Measurements from ENCODE around the gene WBP1.

The WBP1 gene

GRCh38 chr2:74427551-74427950 lies 30.7 kb upstream of the WBP1 start:
- Histone ChIP-seq H3K9me3 (ENCODE audit: insufficient read depth, low read depth, low read length) (no peaks in the 10 kb centered on the region), H3K9me2 (replicated peaks; ENCODE audit: low read depth, low read length) (no peaks in the 10 kb centered on the region), H2AFZ (ENCODE audit: low read length) (no peak overlapping the region), H3K4me2 (ENCODE audit: low read depth, low read length, poor library complexity, severe bottlenecking) (no peak overlapping the region), H3K4me1 (ENCODE audit: insufficient read depth, low read length, poor library complexity, severe bottlenecking) (peaks cover 5% of the 10 kb centered on the region), H3K9ac (ENCODE audit: low read depth, low read length, poor library complexity, severe bottlenecking) (no peak overlapping the region), H4K20me1 (ENCODE audit: insufficient read depth, low read length, poor library complexity, severe bottlenecking) (no peaks in the 10 kb centered on the region), H3K27me3 (ENCODE audit: insufficient read depth, low read length, poor library complexity, severe bottlenecking) (no peaks in the 10 kb centered on the region), H3F3A (ENCODE audit: low read depth) (no peaks in the 10 kb centered on the region), H3K79me2 (ENCODE audit: insufficient read depth, low read length) (peaks cover 11% of the 10 kb centered on the region; the same call in 1 of the 2 replicates), H3K36me3 (ENCODE audit: insufficient read depth, low read length) (peaks cover 5% of the 10 kb centered on the region; the same call in 1 of the 2 replicates), H3K4me3 (ENCODE audit: low read length, poor library complexity, severe bottlenecking) (no peak overlapping the region)
- TF ChIP-seq EZH2phosphoT487 (IDR thresholded peaks at IDR 0.05; ENCODE audit: borderline replicate concordance) = no peak
- TF ChIP-seq, protein P1, sequence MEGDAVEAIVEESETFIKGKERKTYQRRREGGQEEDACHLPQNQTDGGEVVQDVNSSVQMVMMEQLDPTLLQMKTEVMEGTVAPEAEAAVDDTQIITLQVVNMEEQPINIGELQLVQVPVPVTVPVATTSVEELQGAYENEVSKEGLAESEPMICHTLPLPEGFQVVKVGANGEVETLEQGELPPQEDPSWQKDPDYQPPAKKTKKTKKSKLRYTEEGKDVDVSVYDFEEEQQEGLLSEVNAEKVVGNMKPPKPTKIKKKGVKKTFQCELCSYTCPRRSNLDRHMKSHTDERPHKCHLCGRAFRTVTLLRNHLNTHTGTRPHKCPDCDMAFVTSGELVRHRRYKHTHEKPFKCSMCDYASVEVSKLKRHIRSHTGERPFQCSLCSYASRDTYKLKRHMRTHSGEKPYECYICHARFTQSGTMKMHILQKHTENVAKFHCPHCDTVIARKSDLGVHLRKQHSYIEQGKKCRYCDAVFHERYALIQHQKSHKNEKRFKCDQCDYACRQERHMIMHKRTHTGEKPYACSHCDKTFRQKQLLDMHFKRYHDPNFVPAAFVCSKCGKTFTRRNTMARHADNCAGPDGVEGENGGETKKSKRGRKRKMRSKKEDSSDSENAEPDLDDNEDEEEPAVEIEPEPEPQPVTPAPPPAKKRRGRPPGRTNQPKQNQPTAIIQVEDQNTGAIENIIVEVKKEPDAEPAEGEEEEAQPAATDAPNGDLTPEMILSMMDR (conservative IDR thresholded peaks at IDR 0.05; ENCODE audit: low read length) = no peak

- Histone ChIP-seq H4K20me1 (ENCODE audit: insufficient read depth, low read length, poor library complexity, severe bottlenecking) (no peaks in the 10 kb centered on the region), H3K4me3 (ENCODE audit: low read length, poor library complexity, severe bottlenecking) (no peak overlapping the region)
Observed at GRCh38 chr2:74428675-74429074, 29.6 kb upstream of the WBP1 start.

DNA sequence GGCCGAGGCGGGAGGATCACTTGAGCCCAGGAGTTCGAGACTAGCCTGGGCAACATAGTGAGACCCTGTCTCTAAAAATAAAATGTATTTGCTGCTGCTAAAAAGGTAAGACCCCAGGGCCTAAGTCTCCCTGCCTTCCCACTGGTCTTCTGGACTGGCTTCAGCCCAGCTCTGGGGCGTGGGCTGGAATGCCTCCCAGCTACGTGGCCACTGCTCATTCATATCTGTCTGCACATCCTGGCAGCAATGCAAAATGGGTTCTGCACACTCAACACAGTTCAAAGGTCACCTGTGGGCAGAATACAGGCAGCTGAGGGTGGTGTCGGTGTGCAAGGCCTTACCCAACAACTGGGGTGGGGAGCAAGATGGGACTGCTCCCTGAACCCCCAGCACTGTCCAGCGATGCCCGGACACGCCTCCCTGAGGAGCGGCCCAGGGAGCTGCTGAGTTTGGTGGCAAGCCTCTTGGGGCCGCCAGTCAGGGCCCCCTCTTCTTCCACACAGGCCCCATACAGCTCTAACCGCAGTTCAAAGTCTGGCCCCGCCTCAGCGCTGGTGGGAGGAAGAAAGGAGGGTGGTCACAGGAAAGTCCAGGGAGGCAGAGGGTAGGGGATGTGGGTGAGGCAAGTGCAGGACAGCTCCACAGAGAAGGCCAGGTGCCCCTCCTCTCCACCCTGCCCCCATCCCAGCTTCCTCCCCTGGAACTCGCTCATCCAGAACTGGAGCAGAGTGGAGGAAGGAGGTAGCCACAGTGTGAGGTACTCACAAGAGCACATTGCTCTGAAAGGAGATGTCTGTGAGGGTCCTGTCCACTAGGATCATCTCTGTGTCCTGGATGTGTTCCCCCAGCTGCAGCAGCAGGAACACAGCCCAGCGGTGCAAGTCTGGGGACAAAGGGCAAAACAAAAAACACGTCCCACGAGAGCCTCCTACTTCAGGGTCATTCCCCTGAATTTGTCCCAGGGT lies 28.5 kb upstream of the WBP1 start:
- Histone ChIP-seq H3K9me3 (ENCODE audit: insufficient read depth, low read depth, low read length) (no peaks in the 10 kb centered on the region), H3F3A (ENCODE audit: low read depth) (no peaks in the 10 kb centered on the region), H3K27me3 (ENCODE audit: insufficient read depth, low read length, poor library complexity, severe bottlenecking) (no peaks in the 10 kb centered on the region), H3K79me2 (ENCODE audit: insufficient read depth, low read length) (no peaks in the 10 kb centered on the region), H3K9ac (ENCODE audit: low read depth, low read length, poor library complexity, severe bottlenecking) (no peak overlapping the region), H3K9me2 (replicated peaks; ENCODE audit: low read depth, low read length) (no peaks in the 10 kb centered on the region), H4K20me1 (ENCODE audit: insufficient read depth, low read length, poor library complexity, severe bottlenecking) (no peaks in the 10 kb centered on the region), H3K36me3 (ENCODE audit: insufficient read depth, low read length) (peaks cover 5% of the 10 kb centered on the region; the same call in 1 of the 2 replicates), H3K4me2 (ENCODE audit: low read depth, low read length, poor library complexity, severe bottlenecking) (no peak overlapping the region), H3K4me3 (ENCODE audit: low read length, poor library complexity, severe bottlenecking) (no peak overlapping the region), H2AFZ (ENCODE audit: low read length) (no peak overlapping the region), H3K4me1 (ENCODE audit: insufficient read depth, low read length, poor library complexity, severe bottlenecking) (no peaks in the 10 kb centered on the region)
- TF ChIP-seq, protein P1 (conservative IDR thresholded peaks at IDR 0.05; ENCODE audit: low read length) = no peak
- no peak for TF ChIP-seq EZH2phosphoT487 (IDR thresholded peaks at IDR 0.05; ENCODE audit: borderline replicate concordance)

More at GRCh38 chr2:74428675-74429074, 29.6 kb upstream of the WBP1 start:
- no peak overlapping the region for H3K4me2 ChIP-seq (ENCODE audit: low read depth, low read length, poor library complexity, severe bottlenecking)
- TF ChIP-seq EZH2phosphoT487 (IDR thresholded peaks at IDR 0.05; ENCODE audit: borderline replicate concordance) = no peak
- TF ChIP-seq, protein P1 (conservative IDR thresholded peaks at IDR 0.05; ENCODE audit: low read length) = no peak
- H3K9me3 ChIP-seq (ENCODE audit: insufficient read depth, low read depth, low read length) = no peaks in the 10 kb centered on the region
- H3K4me1 ChIP-seq (ENCODE audit: insufficient read depth, low read length, poor library complexity, severe bottlenecking) = no peaks in the 10 kb centered on the region
- H3K9ac ChIP-seq (ENCODE audit: low read depth, low read length, poor library complexity, severe bottlenecking) = no peak overlapping the region
- no peaks in the 10 kb centered on the region for H3F3A ChIP-seq (ENCODE audit: low read depth)
- peaks cover 5% of the 10 kb centered on the region; the same call in 1 of the 2 replicates for H3K36me3 ChIP-seq (ENCODE audit: insufficient read depth, low read length)
- no peaks in the 10 kb centered on the region for H3K9me2 ChIP-seq (replicated peaks; ENCODE audit: low read depth, low read length)
- no peak overlapping the region for H2AFZ ChIP-seq (ENCODE audit: low read length)
- H3K79me2 ChIP-seq (ENCODE audit: insufficient read depth, low read length) = no peaks in the 10 kb centered on the region
- H3K27me3 ChIP-seq (ENCODE audit: insufficient read depth, low read length, poor library complexity, severe bottlenecking) = no peaks in the 10 kb centered on the region
